SKM-1 (cell line): ENCODE measurements around the gene ERN1.

ENCODE experiments used
- DNase-seq: peaks from one replicate; lab custom pipeline; 2025; ENCODE audit not compliant: unreplicated experiment; lab: John Stamatoyannopoulos, UW

Gene ERN1

DNA sequence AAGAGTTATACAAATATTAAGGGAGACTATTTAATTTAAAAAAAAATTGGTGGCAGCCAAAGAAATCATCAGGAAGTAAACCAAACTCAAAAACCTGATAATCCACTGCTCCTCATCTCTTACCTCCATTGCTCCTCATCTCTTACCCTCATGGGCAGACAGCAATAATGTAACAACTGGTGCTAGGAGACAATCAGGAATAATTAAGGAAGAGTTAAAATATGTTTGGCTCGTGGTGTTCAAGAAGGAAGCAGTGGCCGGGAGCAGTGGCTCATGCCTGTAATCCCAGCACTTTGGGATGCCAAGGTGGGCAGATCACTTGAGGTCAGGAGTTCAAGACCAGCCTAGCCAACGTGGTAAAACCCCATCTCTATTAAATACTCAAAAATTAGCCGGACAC lies 18.1 kb downstream of the ERN1 start:
- no peak for DNase-seq

DNA sequence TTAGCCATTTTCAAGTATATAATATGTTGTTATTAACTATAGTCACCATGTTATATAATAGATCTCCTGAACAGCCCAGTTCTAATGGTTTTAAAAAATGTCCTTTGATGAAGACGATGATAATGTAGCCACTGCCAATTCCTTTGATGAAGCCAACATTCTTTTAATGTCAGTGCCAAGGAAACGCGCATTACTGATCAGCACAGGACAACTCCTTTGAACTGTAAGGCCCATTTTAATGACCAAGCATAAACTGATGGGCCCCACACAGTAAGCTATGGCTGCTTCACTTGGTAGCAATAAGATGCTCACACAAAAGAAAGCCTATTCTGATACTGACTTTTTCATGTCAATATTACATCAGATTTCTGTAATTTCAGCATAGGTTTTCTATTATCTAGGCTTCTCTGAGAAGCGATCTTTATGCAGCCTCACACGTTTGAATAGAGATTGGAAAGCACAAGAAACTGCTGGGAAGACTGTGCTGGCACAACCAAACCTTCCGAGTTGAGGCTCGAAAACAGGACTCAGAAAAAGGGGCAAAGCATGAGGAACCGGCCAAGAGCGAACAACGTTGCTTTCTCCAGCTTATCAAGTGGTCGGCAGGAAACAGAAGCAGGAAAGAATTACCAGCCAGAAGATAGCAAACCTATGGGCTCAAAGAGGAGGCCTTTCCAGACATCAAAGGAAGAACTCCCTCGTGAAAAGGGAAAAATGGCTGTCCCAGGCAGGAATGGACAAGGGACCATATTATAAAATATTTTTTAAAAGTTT lies 19.4 kb downstream of the ERN1 start:
- no peak for DNase-seq

DNA sequence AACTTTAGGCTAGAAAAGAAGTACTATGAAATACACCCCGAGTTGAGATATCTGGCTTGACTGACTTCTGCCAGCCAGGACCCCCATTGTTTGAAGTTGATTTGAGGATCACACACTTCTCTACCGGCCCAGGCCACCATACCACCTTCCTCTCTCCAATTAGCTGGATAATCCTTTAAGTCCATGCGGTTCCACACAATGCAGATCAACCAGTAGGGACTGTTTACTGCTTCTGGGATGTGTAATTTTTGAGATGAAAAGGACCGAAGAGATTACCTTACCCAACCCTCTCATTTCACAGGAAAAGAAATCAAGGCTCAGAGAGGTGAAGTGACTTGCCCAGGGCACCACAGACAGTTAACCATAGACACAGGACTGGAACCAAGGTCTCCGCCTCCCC lies 20.5 kb downstream of the ERN1 start:
- DNase-seq = no peak

DNA sequence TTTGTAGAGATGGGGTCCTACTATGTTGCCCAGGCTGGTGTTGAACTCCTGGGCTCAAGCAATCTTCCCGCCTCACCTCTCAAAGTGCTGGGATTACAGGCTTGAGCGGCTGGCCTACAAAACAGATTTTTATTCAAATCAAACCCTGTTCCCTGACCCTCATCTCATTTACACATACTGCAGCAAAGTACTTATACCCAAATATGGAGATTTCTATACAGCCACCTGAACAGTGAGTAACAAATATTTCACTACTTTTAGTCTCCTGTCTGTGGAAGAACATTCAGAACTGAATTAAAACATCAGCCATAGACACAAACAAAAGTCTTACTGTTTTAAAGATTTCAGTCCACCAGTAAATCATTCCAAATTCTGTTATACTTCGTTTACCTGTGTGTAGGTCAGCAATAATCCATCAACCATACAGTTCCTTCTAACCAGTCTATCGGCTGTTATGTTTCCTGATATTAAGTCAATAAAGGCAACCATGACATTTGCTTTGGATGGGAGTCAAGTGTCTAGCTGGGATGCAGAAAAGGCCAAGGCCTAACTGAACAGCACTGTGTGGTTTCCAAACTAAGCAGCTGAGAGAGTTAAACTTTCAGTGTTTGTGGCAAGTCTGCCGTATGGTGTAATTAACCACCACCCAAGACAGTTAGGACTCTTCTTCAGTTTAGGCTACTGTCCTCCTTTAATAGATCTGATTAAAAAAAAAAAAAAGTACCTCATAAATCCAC lies 22.3 kb downstream of the ERN1 start:
- no peak for DNase-seq

DNA sequence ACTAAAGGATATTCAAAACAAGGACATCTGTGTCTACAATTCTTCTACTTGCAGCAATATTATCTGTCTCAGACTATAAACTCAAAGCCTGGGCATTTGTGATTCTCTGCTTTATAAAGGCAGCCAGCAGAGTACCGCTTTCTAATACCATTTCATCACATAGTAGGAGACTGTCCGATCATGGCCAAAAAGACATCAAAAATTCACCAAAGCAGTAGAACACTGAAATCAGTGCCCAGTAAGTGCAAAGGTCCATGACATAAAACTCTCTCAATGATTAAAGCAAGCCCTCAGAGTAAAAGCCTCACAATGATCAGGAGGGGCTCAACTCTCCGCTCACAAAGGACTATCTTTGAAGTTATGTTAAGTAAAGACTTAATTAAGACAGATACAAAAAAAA lies 23.0 kb downstream of the ERN1 start:
- no peak for DNase-seq

DNA sequence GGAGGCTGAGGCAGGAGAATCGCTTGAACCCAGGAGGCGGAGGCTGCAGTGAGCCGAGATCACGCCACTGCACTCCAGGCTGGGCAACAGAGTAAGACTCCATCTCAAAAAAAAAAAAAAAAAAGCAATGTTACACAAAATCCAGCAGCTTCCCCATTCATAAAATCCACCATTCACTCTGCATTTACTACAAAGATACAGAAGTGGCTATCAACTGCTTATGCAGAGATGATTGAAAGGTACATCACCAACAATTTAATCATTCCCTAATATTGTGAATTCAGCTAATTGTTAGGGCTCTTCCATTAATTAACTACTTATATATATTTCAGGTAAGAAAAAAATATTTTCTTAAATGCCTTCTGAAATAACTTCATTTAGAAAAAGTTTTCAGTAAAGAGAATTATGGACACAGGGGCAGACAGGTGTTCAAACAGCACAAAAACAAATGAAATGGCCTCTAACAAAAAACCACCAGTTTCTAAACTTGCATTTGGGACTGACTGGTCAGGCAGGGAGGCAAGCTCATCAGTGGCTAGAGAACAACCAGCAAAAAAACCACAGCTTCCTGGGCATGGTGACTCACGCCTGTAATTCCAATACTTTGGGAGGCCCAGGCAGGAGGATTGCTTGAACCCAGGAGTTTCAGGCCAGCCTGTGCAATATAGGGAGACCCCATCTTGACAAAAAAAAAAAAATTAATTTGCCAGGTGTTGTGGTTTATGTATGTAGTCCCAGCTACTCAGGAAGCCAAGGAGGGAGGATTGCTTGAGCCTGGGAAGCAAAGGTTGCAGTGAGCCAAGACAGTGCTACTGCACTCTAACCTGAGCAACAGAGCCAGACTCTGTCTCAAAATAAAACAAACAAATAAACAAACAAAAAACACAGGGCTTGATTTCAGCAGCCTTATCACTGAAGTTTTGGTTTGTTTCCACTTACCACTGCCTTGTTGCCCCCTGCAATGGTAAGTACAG lies 26.3 kb downstream of the ERN1 start:
- DNase-seq = peak; percentile 13

DNA sequence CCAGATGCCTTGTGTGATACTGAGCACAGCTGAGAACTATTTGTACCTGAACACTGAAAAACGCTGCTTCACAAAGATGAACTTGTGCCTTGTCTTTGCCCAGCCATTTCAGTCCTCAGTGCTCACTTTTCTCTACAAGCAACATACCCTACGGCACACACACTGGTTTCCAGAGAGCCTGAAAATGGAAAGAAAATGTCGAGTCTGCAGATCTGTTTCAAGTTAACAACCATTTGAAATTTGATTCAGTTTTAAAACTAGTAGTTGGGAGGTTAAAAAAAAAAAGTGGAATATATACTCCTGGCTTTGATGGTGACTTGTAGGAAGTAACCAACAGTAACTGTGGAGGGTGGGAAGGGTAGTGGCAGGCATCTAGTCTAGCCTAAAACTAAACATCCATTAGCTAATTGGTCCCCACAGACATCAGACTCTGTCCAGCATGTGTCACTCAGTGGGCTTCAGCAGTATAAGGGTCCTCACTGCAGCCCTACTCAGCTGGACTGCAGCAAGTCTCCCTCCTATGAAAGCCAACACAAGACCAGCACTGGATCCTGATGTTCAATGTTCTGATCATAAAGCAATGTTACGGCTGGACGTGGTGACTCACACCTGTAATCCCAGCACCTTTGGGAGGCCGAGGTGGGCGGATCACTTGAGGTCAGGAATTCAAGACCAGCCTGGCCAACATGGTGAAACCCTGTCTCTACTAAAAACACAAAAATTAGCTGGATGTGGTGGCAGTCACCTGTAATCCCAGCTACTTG lies 27.1 kb downstream of the ERN1 start:
- no peak for DNase-seq

DNA sequence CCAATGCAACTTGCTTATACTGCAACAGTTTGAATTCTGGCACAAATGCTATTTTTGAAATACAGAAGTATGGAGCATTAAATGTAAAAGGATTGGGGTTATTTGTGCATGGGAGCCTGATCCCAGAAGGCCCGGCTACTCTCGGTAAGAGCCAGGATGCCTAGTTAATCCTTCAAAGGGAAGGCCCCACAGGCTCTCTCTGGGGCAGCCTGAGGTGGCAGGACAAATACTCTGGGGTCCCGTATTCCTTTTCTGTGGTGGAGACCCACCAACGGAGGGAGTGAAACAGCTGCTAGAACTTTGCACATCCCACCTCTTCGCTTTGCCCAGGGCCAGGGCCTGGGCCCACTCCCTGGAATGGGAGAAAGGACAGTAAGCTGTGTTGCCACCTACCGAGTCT lies 30.4 kb downstream of the ERN1 start:
- no peak for DNase-seq

DNA sequence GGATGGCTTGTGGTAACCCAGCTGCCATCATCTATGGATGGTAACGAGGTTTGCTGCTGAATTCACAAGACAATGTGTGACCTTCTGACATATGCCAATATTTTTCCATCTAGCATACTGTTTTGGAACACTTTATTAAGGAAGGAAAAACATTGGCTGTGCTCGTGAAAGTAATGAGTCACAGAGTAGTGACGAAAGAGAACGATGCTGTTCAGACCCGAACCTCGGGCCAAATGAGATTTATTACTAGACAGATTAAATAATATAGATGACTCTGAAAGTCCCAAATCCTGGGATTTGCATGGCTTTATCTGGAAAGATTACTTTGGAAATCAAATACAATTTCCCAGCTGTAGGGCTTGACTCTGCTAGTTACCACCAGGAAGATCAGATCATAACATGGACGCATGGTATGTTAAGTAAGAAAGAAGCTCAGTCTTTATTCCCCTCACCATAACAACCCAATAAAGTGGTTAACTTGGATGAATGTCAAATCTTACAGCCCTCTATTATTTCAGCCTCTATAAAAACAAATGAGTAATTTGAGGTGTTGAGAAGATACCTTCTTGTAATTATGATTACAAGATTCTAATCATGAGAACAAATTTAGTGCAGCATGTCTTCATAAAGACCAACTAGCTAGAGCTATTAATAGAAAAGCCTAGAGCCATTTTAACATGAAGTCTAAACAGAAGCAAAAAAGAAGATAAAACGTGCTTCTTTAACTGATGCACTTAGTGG lies 32.6 kb downstream of the ERN1 start:
- no peak for DNase-seq

DNA sequence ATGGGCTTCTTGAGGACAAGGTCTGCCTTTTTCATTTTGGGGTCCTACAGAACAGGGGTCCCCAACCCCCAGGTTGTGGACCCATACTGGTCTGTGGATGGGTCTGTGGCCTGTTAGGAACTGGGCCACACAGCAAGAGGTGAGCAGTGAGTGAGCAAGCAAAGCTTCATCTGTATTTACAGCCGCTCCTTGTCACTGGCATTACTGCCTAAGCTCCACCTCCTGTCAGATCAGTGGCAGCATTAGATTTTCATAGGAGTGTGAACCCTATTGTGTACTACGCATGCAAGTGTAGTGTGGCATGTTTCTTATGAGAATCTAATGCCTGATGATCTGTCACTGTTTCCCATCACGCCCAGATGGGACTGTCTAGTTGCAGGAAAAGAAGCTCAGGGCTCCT lies 33.9 kb downstream of the ERN1 start:
- no peak for DNase-seq

DNA sequence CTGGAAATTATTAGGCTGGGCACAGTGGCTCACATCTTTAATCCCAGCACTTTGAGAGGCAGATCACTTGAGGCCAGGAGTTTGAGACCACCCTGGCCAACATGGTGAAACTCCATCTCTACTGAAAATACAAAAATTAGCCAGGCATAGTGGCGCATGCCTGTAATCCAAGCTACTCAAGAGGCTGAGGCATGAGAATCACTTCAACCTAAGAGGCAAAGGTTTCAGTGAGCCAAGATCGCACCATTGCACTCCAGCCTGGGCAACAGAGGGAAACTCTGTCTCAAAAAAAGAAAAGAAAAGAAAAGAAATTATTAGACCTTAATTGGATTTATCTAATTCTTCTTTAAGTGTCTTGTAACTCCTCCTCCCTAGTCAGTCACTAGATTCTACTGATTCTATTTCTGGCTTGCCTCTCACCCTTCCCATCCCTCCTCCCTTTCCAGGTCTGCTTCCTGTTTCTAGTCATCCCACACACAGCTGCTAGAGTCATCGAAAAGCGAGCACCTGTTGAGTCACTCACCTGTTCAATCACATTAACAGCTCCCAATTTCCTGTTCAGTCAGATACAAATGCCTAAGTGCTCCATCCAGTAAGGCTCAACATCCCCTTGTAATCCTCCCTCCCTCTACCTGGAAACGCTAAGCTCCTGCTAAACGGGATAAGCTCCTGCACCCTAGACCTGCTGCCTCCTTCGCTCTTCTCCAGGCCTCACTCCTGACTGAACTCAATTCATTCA lies 34.6 kb downstream of the ERN1 start:
- no peak for DNase-seq

DNA sequence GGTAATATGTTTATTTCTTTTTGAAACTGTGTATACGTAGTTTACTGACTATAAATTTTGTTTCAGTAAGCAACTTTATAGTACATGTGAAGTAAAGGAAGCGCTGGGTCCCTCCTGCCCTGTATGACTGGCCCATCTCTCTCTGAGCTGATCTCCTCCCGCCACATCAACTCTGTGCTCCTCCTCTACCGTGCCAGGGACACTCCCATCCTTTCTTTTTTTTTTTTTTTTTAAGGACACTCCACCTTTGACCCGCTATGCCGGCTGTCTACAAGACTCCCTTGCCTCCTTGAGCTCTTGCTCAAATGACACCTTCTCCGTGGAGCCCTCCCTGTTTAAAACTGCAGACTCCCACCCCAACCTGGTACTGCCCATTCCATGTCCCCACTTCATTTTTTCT lies 35.5 kb downstream of the ERN1 start:
- DNase-seq = no peak

DNA sequence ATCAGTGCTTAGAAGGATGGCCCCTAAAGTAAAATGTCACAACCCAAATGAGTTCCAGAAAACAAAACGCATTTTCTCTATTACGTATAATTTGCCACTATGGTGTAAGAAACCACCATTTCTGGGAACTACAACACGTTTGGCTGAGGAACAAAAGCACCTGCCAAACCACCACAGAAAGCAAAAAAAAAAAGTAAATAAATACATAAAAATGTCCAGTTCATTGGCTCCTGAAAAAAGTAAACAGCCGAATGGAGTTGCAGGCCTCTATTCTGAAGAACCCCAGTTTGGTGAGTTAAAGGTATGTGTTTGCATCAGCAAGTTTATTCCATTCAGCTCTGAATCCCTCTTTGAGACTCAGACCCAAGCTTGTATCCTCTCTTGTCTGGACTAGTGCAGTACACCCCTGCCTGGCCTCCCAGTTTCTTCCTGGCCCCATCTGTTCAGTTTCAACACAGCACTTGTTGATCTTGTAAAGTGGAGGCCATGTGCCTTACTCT lies 36.9 kb downstream of the ERN1 start:
- DNase-seq = no peak

DNA sequence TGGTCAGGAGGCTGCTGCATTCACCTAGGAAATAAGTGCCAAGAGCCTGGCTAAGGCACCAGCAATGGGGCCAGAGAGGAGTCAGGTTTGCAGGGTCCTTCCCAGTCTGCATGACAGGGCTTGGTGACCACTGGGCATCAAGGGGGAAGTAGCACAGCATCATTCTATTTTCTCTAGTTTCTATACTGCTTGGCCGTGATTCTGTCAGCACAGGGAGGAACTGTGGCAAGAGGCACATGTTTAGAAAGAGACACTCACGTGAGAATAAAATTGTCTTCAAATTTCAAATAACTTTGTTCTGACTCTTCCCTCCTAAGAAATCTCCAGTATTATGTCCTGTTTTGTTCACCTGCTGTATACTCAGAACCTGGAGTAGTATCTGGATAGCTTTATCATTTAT lies 37.8 kb downstream of the ERN1 start:
- no peak for DNase-seq

DNA sequence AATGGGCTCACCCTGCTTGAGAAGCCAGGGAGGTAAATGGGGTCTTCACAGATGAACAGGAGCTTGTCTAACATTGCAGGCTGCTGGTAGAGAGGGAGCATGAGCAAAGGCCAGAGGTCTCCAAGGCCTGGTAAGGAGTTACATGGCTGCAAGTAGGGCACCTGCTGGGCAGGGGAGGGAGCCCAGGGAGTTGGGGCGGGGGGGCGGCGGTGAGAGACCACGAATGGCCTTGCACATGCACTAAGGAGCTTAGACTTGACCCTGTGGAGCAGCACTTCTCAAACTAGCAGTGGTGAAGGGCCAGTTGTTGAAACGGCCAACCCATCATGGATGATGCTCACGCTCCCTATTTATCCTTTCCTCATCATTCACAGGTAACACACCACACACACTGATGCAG lies 38.4 kb downstream of the ERN1 start:
- no peak for DNase-seq

DNA sequence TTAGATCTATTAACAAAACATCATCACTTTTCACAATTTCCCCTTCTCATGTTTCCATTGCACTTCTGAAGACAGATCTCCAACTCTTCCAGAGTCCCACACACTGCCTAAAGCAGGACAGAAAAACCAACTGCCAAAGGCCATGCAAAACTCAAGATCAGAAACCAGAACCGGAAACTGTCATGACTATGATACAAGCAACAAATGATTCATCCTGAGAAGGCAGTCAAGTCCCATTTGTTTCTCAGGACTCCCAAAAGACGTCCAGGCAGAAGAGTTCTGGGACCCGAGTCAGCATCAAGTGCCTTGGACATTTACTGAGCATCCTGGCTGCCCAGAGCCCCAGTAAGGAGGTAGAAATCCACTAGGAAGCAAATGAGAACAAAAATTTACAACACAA lies 38.8 kb downstream of the ERN1 start:
- DNase-seq = no peak

DNA sequence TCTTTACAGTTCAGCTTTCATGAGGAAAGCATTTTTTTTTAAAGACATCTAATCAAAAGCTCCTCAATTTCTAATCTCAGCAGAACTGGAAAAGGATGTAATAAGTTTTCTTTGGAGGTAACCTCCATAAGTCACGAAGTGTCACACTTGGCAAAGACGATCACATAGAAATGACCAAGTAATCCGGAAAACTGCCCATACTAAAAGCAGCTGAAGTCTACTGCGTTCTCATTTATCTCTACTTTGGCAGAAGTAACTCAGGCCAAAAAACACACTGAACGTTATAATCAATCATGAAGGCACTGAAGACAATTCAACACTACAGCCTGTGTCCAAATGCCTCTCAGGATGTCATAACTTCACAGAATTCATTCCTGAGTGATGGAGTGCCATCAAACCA lies 39.8 kb downstream of the ERN1 start:
- no peak for DNase-seq

DNA sequence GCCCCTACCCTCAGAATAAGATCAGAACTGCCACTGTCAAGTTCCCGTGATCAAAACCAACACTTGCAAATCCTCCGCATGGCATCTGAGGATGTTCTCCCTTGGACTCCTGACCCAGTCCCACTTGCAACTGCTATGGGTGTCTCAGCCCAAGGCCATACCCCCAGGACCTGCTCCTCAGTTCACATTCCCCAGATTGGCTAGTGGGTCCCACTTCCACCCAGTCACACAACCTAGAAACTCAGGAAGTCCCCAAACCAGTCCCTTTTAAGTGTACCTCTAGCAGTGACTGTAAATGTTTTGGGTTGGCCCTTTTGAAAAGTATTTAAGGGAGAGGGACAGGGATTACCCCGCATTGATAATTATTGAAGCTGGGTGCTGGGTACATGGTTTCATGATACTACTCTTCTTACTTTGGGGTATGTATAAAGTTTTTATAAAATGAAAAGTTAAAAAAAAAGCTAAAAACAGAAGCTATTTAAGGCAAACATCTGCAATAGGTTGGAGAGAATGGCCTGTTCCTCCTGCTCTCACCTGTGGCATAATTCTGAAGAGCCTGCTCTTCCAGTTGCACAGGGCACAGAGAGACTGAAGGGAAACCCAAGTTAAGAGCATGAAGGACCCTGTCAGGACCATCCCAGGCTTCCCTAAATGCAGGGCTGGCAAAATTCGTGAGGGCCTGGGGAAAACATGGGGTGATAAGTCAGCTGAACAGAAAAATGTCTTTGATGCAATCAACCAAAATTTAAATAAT lies 42.5 kb downstream of the ERN1 start:
- no peak for DNase-seq

DNA sequence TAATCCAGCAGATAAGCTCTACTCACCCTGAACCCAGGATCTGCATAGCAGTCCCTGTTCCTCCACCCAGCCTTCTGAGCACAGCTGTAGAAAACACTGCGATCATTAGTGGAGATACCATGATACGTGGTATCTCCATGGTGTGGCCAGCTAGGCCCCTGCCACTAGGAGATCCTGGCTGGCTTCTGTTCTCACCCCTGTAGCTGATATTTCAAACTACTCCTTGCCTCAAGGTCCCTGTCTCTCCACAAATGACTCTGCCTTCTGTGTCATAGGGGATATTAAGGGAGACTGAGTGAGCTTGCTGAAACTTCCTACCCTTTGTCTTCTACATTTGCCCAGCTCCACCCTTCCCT lies 44.3 kb downstream of the ERN1 start:
- no peak for DNase-seq
